ENCODE data around the gene MYO10. TPM values are rescaled to one million over a fixed set of nuclear protein-coding genes. Genes with fewer than 3 reads are reported as not detected.

MYO10 gene
- total and polyA plus RNA-seq, 4 experiments from 2014 or later = 0.05 to 0.17 TPM; not detected in 2

DNA sequence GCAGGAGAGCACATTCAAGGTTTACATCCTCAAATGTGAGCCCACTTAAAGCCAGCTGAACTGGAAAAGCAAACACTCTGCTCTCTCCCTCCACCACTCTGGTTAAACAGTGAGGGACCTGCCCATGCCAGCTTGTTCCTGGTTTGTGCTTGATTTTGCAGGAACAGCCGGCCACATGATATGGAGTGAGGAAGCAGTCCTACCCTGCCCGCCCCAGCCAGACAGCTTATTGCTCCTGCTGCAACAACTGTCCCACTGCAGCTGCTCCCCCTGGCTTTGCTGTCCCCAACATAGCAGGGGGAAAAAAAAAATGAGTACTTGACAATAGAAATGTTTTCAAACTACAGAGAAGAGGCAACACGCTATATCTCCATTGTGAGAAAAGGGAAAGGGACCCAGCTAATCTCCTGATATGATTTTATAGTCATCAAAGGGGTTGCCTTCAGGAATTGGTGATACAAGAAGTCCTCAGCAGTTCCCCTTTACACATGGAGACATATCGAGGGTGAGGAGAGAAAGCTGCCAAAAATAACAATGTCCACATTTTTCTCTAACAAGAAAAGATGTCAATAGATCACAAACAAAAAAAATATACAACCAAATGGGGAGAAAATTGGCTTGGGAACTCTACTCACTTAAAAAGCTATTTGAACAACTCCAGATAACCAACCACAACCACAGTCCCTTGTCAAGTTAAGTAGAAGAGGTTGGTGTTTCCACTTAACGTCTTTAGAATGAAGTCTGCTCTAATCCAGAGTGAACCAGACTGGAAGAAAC lies 4.6 kb downstream of the MYO10 start:
- no peak for DNase-seq
- Mint-ChIP-seq H3K27me3 (peaks cover 29 to 33% of the 10 kb centered on the region in 2 donors), H3K4me1 (peaks cover 8 to 14% (median 10%) of the 10 kb centered on the region in 4 donors), H3K36me3 (no peaks in the 10 kb centered on the region), H3K27ac (no peak overlapping the region), H3K9me3 (peaks cover 0 to 7% (median 2%) of the 10 kb centered on the region in 8 donors), H3K4me3 (no peak overlapping the region)
- POLR2A ChIA-PET (ENCODE audit: partially characterized antibody) = no interaction called here
- H3K4me1 ChIP-seq (ENCODE audit: insufficient read depth, low read length) = peaks cover 10% of the 10 kb centered on the region
- no peaks in the 10 kb centered on the region for H3K9me3 ChIP-seq (ENCODE audit: control insufficient read depth in 1 of 2, low read length in 2 of 2)
- H3K4me3 ChIP-seq (ENCODE audit: low read length in 2 of 2) = no peak overlapping the region
- peaks cover 4% of the 10 kb centered on the region for H3K27me3 ChIP-seq (ENCODE audit: insufficient read depth, low read length)
- H3K27ac ChIP-seq (ENCODE audit: low read depth, low read length) = no peak overlapping the region
- CTCF ChIA-PET (ENCODE audit: partially characterized antibody) = no interaction called here
- intact Hi-C loops (cut with micrococcal nuclease) = no loop called here
- no peaks in the 10 kb centered on the region for H3K36me3 ChIP-seq (ENCODE audit: insufficient read depth, low read length)

GRCh38 chr5:16930496-16930895 lies 5.6 kb downstream of the MYO10 start:
- Mint-ChIP-seq H3K9me3 (peaks cover 0 to 7% (median 1%) of the 10 kb centered on the region in 8 donors), H3K4me1 (peaks cover 7 to 9% (median 8%) of the 10 kb centered on the region in 4 donors), H3K27ac (no peak overlapping the region), H3K4me3 (no peak overlapping the region), H3K27me3 (peaks cover 24 to 31% of the 10 kb centered on the region in 2 donors), H3K36me3 (no peaks in the 10 kb centered on the region)
- ChIA-PET CTCF (ENCODE audit: partially characterized antibody) (no interaction called here), POLR2A (ENCODE audit: partially characterized antibody) (no interaction called here)
- no peak overlapping the region for H3K4me3 ChIP-seq (ENCODE audit: low read length in 2 of 2)
- no peaks in the 10 kb centered on the region for H3K9me3 ChIP-seq (ENCODE audit: control insufficient read depth in 1 of 2, low read length in 2 of 2)
- peaks cover 10% of the 10 kb centered on the region for H3K4me1 ChIP-seq (ENCODE audit: insufficient read depth, low read length)
- intact Hi-C loops (cut with micrococcal nuclease) = no loop called here
- H3K27ac ChIP-seq (ENCODE audit: low read depth, low read length) = no peak overlapping the region
- peaks cover 4% of the 10 kb centered on the region for H3K27me3 ChIP-seq (ENCODE audit: insufficient read depth, low read length)
- no peaks in the 10 kb centered on the region for H3K36me3 ChIP-seq (ENCODE audit: insufficient read depth, low read length)
- no peak for DNase-seq

DNA sequence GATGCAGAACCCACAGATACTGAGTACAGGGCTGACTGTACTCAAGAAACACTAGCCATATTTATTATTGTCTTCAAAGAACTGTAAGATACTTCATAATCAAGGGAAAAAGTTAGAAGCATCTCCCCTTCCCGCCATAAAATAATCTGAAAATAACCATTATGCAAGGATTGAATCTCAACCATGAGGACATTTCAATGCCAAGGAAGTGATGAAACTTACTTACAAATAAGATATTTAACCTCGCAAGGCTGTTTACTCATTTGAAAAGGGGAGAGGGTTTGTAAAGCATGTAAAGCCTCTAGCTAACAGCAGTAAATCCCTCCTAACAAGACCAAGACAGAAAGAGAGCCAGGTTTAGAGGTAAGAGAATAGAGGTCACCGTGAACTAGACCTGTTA lies 6.3 kb downstream of the MYO10 start:
- H3K27ac ChIP-seq (ENCODE audit: low read depth, low read length) = no peak overlapping the region
- Mint-ChIP-seq H3K9me3 (peaks cover 0 to 7% (median 1%) of the 10 kb centered on the region in 8 donors), H3K4me1 (peaks cover 3 to 5% (median 3%) of the 10 kb centered on the region in 4 donors), H3K36me3 (no peaks in the 10 kb centered on the region), H3K4me3 (no peak overlapping the region), H3K27me3 (peaks cover 21 to 28% of the 10 kb centered on the region in 2 donors), H3K27ac (no peak overlapping the region)
- H3K27me3 ChIP-seq (ENCODE audit: insufficient read depth, low read length) = peaks cover under 1% of the 10 kb centered on the region
- H3K9me3 ChIP-seq (ENCODE audit: control insufficient read depth in 1 of 2, low read length in 2 of 2) = no peaks in the 10 kb centered on the region
- ChIA-PET POLR2A (ENCODE audit: partially characterized antibody) (no interaction called here), CTCF (ENCODE audit: partially characterized antibody) (no interaction called here)
- H3K36me3 ChIP-seq (ENCODE audit: insufficient read depth, low read length) = no peaks in the 10 kb centered on the region
- no peak overlapping the region for H3K4me3 ChIP-seq (ENCODE audit: low read length in 2 of 2)
- H3K4me1 ChIP-seq (ENCODE audit: insufficient read depth, low read length) = peaks cover 4% of the 10 kb centered on the region
- DNase-seq = no peak
- intact Hi-C loops (cut with micrococcal nuclease) = no loop called here

DNA sequence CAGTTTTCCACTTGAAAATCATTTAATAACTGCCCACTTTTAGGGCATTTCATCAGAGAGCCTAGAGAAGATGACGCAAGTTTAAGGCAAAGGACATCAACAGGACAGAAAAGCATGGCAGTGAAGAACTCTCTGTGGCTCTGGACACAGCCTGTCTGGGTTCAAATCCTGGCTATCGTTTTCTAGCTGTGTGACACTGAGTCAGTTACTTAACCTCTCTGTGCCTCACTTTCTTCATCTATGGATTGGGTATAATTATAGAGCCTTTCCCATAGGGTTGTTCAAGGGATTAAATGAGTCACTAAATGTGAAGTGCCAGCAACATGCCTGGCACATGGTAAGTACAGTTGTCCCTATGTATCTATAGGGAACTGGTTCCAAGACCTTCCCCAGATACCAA lies 6.7 kb downstream of the MYO10 start:
- H3K36me3 ChIP-seq (ENCODE audit: insufficient read depth, low read length) = no peaks in the 10 kb centered on the region
- no peak for DNase-seq
- CTCF ChIA-PET (ENCODE audit: partially characterized antibody) = no interaction called here
- no peak overlapping the region for H3K4me3 Mint-ChIP-seq
- H3K27me3 Mint-ChIP-seq = peaks cover 19 to 24% of the 10 kb centered on the region in 2 donors
- peaks cover 0 to 7% (median 1%) of the 10 kb centered on the region in 8 donors for H3K9me3 Mint-ChIP-seq
- no peak overlapping the region for H3K27ac Mint-ChIP-seq
- no peaks in the 10 kb centered on the region for H3K27me3 ChIP-seq (ENCODE audit: insufficient read depth, low read length)
- H3K4me1 Mint-ChIP-seq = peaks cover 0 to 2% (median 0%) of the 10 kb centered on the region in 4 donors
- no peaks in the 10 kb centered on the region for H3K9me3 ChIP-seq (ENCODE audit: control insufficient read depth in 1 of 2, low read length in 2 of 2)
- no peaks in the 10 kb centered on the region for H3K36me3 Mint-ChIP-seq
- intact Hi-C loops (cut with micrococcal nuclease) = no loop called here
- POLR2A ChIA-PET (ENCODE audit: partially characterized antibody) = no interaction called here
- no peaks in the 10 kb centered on the region for H3K4me1 ChIP-seq (ENCODE audit: insufficient read depth, low read length)
- no peak overlapping the region for H3K27ac ChIP-seq (ENCODE audit: low read depth, low read length)
- H3K4me3 ChIP-seq (ENCODE audit: low read length in 2 of 2) = no peak overlapping the region

DNA sequence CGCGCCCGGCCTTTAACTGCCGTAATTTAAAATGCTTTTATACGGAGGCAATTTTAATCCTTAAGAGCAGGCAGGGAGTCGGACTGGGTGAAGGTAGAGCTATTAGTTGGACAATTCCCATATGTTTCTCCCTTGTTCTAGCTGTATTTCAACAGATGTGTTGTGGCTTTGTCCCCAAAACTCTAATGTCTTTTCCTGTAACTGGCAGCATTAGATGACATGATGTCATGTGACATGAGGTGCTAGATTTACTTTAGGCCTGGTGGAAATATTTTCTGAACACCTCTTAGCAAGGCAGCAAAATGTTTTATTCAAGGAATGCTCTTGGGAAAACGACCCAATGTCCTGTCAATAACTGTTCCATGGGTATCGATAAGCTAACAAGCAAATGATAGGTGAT lies 8.5 kb downstream of the MYO10 start:
- no peaks in the 10 kb centered on the region for H3K36me3 Mint-ChIP-seq
- Histone ChIP-seq H3K27ac (ENCODE audit: low read depth, low read length) (no peak overlapping the region), H3K4me3 (ENCODE audit: low read length in 2 of 2) (no peak overlapping the region), H3K36me3 (ENCODE audit: insufficient read depth, low read length) (no peaks in the 10 kb centered on the region), H3K9me3 (ENCODE audit: control insufficient read depth in 1 of 2, low read length in 2 of 2) (no peaks in the 10 kb centered on the region), H3K27me3 (ENCODE audit: insufficient read depth, low read length) (no peaks in the 10 kb centered on the region), H3K4me1 (ENCODE audit: insufficient read depth, low read length) (no peaks in the 10 kb centered on the region)
- CTCF ChIA-PET (ENCODE audit: partially characterized antibody) = no interaction called here
- intact Hi-C loops (cut with micrococcal nuclease) = no loop called here
- no peaks in the 10 kb centered on the region for H3K4me1 Mint-ChIP-seq
- H3K27me3 Mint-ChIP-seq = peaks cover 9 to 13% of the 10 kb centered on the region in 2 donors
- H3K27ac Mint-ChIP-seq = no peak overlapping the region
- no peak for DNase-seq
- H3K9me3 Mint-ChIP-seq = peaks cover 0 to 7% (median 0%) of the 10 kb centered on the region in 8 donors
- POLR2A ChIA-PET (ENCODE audit: partially characterized antibody) = no interaction called here
- H3K4me3 Mint-ChIP-seq = no peak overlapping the region

DNA sequence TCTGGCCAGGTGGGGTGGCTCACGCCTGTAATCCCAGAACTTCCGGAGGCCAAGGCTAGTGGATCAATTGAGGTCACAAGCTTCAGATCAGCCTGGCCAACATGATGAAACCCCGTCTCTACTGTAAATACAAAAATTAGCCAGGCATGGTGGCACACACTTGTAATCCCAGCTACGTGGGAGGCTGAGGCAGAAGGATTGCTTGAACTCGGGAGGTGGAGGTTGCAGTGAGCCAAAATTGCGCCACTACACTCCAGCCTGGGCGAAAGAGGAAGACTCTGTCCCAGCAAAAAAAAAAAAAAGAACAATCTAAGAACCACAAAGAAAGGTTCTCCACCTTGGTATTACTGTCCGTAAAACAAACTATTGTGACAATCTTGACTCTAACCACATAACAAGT lies 9.7 kb downstream of the MYO10 start:
- intact Hi-C loops (cut with micrococcal nuclease) = no loop called here
- Mint-ChIP-seq H3K27me3 (peaks cover 6 to 10% of the 10 kb centered on the region in 2 donors), H3K36me3 (no peaks in the 10 kb centered on the region), H3K4me1 (no peaks in the 10 kb centered on the region), H3K9me3 (peaks cover 0 to 7% (median 1%) of the 10 kb centered on the region in 8 donors), H3K27ac (no peak overlapping the region), H3K4me3 (no peak overlapping the region)
- no peaks in the 10 kb centered on the region for H3K36me3 ChIP-seq (ENCODE audit: insufficient read depth, low read length)
- no peaks in the 10 kb centered on the region for H3K4me1 ChIP-seq (ENCODE audit: insufficient read depth, low read length)
- ChIA-PET CTCF (ENCODE audit: partially characterized antibody) (no interaction called here), POLR2A (ENCODE audit: partially characterized antibody) (no interaction called here)
- no peak overlapping the region for H3K27ac ChIP-seq (ENCODE audit: low read depth, low read length)
- H3K27me3 ChIP-seq (ENCODE audit: insufficient read depth, low read length) = no peaks in the 10 kb centered on the region
- H3K4me3 ChIP-seq (ENCODE audit: low read length in 2 of 2) = no peak overlapping the region
- no peaks in the 10 kb centered on the region for H3K9me3 ChIP-seq (ENCODE audit: control insufficient read depth in 1 of 2, low read length in 2 of 2)
- DNase-seq = no peak

GRCh38 chr5:16924206-16924605 lies 11.9 kb downstream of the MYO10 start:
- Histone ChIP-seq H3K9me3 (ENCODE audit: control insufficient read depth in 1 of 2, low read length in 2 of 2) (no peaks in the 10 kb centered on the region), H3K27ac (ENCODE audit: low read depth, low read length) (no peak overlapping the region), H3K4me1 (ENCODE audit: insufficient read depth, low read length) (no peaks in the 10 kb centered on the region), H3K27me3 (ENCODE audit: insufficient read depth, low read length) (no peaks in the 10 kb centered on the region), H3K4me3 (ENCODE audit: low read length in 2 of 2) (no peak overlapping the region), H3K36me3 (ENCODE audit: insufficient read depth, low read length) (no peaks in the 10 kb centered on the region)
- no peak for DNase-seq
- H3K27ac Mint-ChIP-seq = no peak overlapping the region
- no peaks in the 10 kb centered on the region for H3K4me1 Mint-ChIP-seq
- ChIA-PET POLR2A (ENCODE audit: partially characterized antibody) (no interaction called here), CTCF (ENCODE audit: partially characterized antibody) (no interaction called here)
- no peak overlapping the region for H3K4me3 Mint-ChIP-seq
- H3K27me3 Mint-ChIP-seq = peaks cover 0 to 3% of the 10 kb centered on the region in 2 donors
- intact Hi-C loops (cut with micrococcal nuclease) = no loop called here
- H3K9me3 Mint-ChIP-seq = peaks cover 0 to 9% (median 1%) of the 10 kb centered on the region in 8 donors
- H3K36me3 Mint-ChIP-seq = no peaks in the 10 kb centered on the region

Measured in CD4-positive, alpha-beta memory T cell (primary cell).